ENCODE data around the gene SLX4IP. TPM values are rescaled to one million over a fixed set of nuclear protein-coding genes. Genes with fewer than 3 reads are reported as not detected.

SLX4IP gene
- total and polyA plus RNA-seq, 2 of the 13 experiments (the other 11 are each of a cell fraction or from before 2014, with no cell fraction given): 3.6 to 7.3 TPM

GRCh38 chr20:10469599-10469998 is 34.5 kb downstream of the SLX4IP start (continued):
- TF ChIP-seq ZNF670 (CRISPR knock-in tag; IDR thresholded peaks at IDR 0.05; ENCODE audit: borderline replicate concordance) (no peak), SIX1 (CRISPR knock-in tag; IDR thresholded peaks at IDR 0.05; ENCODE audit: borderline replicate concordance) (no peak), PPARG (CRISPR knock-in tag; conservative IDR thresholded peaks at IDR 0.05) (0 out of 2 replicates have a peak, but pooled peaks have one; percentile 15), FIP1L1 (IDR thresholded peaks at IDR 0.05; ENCODE audit: borderline replicate concordance, insufficient read depth, low read depth, low read length) (no peak), ZBTB4 (CRISPR knock-in tag; IDR thresholded peaks at IDR 0.05; ENCODE audit: borderline replicate concordance) (no peak), ZNF512B (CRISPR knock-in tag; IDR thresholded peaks at IDR 0.05; ENCODE audit: borderline replicate concordance) (no peak), MEIS2 (CRISPR knock-in tag; IDR thresholded peaks at IDR 0.05) (no peak)
